ENCODE data around the gene CALD1.

CALD1 gene

GRCh38 chr7:134996097-134996550, 216.7 kb downstream of the CALD1 start:
- TF ChIP-seq, protein P1, sequence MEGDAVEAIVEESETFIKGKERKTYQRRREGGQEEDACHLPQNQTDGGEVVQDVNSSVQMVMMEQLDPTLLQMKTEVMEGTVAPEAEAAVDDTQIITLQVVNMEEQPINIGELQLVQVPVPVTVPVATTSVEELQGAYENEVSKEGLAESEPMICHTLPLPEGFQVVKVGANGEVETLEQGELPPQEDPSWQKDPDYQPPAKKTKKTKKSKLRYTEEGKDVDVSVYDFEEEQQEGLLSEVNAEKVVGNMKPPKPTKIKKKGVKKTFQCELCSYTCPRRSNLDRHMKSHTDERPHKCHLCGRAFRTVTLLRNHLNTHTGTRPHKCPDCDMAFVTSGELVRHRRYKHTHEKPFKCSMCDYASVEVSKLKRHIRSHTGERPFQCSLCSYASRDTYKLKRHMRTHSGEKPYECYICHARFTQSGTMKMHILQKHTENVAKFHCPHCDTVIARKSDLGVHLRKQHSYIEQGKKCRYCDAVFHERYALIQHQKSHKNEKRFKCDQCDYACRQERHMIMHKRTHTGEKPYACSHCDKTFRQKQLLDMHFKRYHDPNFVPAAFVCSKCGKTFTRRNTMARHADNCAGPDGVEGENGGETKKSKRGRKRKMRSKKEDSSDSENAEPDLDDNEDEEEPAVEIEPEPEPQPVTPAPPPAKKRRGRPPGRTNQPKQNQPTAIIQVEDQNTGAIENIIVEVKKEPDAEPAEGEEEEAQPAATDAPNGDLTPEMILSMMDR (IDR thresholded peaks at IDR 0.05; ENCODE audit: low read depth, low read length): no peak
- no peak overlapping the region for H3K4me3 ChIP-seq (ENCODE audit: low read depth, low read length)

DNA sequence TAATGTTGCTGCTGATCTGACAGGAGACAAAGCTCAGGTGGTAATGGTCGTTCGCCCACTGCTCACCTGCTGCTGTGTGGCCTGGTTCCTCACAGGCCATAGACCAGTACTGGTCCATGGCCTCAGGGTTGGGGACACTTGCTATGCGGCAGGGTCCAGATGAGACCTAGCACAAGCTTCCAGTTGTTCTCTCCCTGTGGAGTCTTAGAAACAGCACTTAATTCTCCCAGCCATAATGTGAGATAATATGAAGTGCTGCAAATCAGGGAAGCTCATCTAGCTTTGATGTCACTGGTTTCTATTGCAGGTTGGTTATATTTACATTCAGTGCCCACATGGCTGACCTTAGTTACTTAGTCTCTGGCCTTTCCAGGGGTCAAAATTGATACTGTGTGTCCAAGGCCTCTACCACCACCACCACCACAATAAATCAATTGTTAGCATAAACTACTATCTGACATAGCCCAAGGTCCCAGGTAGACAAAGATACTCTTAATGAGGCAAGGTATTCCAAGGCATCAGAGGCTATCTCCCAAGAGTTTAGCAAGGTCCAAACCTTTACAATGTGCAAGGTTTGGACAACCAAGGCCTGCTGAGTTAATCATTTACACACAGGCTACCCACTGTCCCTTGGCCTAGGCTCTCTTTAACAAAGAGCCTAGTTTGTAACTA, 217.9 kb downstream of the CALD1 start:
- H3K4me3 ChIP-seq (ENCODE audit: low read depth, low read length): no peak overlapping the region
- TF ChIP-seq, protein P1 (IDR thresholded peaks at IDR 0.05; ENCODE audit: low read depth, low read length): no peak

DNA sequence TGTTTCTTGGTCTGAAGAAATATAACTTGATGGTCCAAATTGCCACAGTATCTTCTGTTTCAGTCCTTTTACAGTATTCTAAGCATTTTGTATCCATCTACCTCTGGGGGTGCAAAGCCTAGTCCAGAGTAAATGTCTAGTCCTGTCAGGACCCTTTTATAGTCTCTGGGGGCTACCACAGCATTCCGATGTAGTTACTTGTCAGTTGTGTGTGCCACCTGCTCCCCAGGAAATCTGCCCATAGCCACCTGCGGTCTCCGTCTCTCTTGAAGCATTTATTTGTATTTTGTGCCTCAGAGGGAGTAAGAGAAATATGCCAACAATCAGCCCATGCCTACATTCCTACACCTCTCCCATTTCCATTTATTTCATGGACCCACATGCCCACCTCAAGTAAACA, 219.7 kb downstream of the CALD1 start:
- TF ChIP-seq, protein P1 (IDR thresholded peaks at IDR 0.05; ENCODE audit: low read depth, low read length): no peak

GRCh38 chr7:135001390-135002165, 222.1 kb downstream of the CALD1 start:
- H3K4me3 ChIP-seq (ENCODE audit: low read depth, low read length): no peak overlapping the region
- TF ChIP-seq, protein P1 (IDR thresholded peaks at IDR 0.05; ENCODE audit: low read depth, low read length): no peak

More for the DNA sequence above, 219.7 kb downstream of the CALD1 start:
- no peak overlapping the region for H3K4me3 ChIP-seq (ENCODE audit: low read depth, low read length)

DNA sequence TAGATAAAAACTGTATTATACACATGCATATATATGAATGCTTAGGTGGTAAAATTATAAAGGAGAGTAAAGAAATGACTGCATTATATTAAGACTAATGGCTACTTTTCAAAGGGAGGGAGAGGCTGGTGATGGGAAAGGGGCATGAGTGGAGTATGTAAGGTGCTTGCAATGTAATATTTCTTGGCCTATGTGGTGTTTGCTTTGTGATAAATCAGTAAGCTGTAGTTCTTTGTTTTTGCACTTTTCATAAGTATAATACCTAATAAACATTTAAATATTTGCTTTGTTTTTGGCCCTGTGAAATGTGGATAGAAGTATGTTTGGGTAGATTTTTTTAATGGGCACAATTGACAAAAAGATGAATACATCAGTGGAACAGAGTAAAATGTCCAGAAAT, 232.8 kb downstream of the CALD1 start:
- TF ChIP-seq, protein P1 (IDR thresholded peaks at IDR 0.05; ENCODE audit: low read depth, low read length): no peak
- H3K4me3 ChIP-seq (ENCODE audit: low read depth, low read length): no peak overlapping the region
